ENCODE results near the gene IQCK.

IQCK gene

GRCh38 chr16:19817875-19818274, 99.8 kb downstream of the IQCK start:
- no peak for DNase-seq (ENCODE audit: low read depth)
- H3K4me3 ChIP-seq (replicated peaks; ENCODE audit: low read depth, low read length), result no peak overlapping the region
- TF ChIP-seq CTCF (IDR thresholded peaks at IDR 0.05; ENCODE audit: low read length, missing control alignments), result no peak

GRCh38 chr16:19822533-19822932, 104.5 kb downstream of the IQCK start:
- H3K4me3 ChIP-seq (replicated peaks; ENCODE audit: low read depth, low read length), result no peak overlapping the region
- DNase-seq (ENCODE audit: low read depth), result peak; percentile 87
- TF ChIP-seq CTCF (IDR thresholded peaks at IDR 0.05; ENCODE audit: low read length, missing control alignments), result no peak

- H3K4me3 ChIP-seq (replicated peaks; ENCODE audit: low read depth, low read length), result no peak overlapping the region
- TF ChIP-seq CTCF (IDR thresholded peaks at IDR 0.05; ENCODE audit: low read length, missing control alignments), result no peak
- no peak for DNase-seq (ENCODE audit: low read depth)
Observed at GRCh38 chr16:19823322-19823721, 105.3 kb downstream of the IQCK start.

- H3K4me3 ChIP-seq (replicated peaks; ENCODE audit: low read depth, low read length), result no peak overlapping the region
- no peak for TF ChIP-seq CTCF (IDR thresholded peaks at IDR 0.05; ENCODE audit: low read length, missing control alignments)
Observed at GRCh38 chr16:19824216-19824615, 106.1 kb downstream of the IQCK start.

GRCh38 chr16:19829844-19830692, 112.0 kb downstream of the IQCK start:
- no peak for DNase-seq (ENCODE audit: low read depth)
- no peak overlapping the region for H3K4me3 ChIP-seq (replicated peaks; ENCODE audit: low read depth, low read length)
- TF ChIP-seq CTCF (IDR thresholded peaks at IDR 0.05; ENCODE audit: low read length, missing control alignments), result no peak

More at GRCh38 chr16:19824216-19824615, 106.1 kb downstream of the IQCK start:
- no peak for DNase-seq (ENCODE audit: low read depth)

GRCh38 chr16:19830902-19831560, 113.0 kb downstream of the IQCK start:
- no peak for TF ChIP-seq CTCF (IDR thresholded peaks at IDR 0.05; ENCODE audit: low read length, missing control alignments)
- no peak for DNase-seq (ENCODE audit: low read depth)
- H3K4me3 ChIP-seq (replicated peaks; ENCODE audit: low read depth, low read length), result no peak overlapping the region

Data from fibroblast of pulmonary artery (primary cell).